Endothelial cell of umbilical vein (primary cell): ENCODE measurements around the gene CDK9. TPM values are rescaled to one million over a fixed set of nuclear protein-coding genes. Genes with fewer than 3 reads are reported as not detected.

ENCODE experiments used
- BruUV-seq: library from RNA; stranded (reverse); fragments of 400-500 nt; replicated peaks from 2 replicates; lab custom pipeline; 2021; lab: Mats Ljungman, UMichigan
- CTCF ChIA-PET: fragments of 300-600, 350-600 bp; sonication (Branson Sonifier 250); formaldehyde crosslinking; loops from one replicate; lab custom pipeline; 2021; ENCODE audit warnings: antibody characterized with exemption, inconsistent platforms; lab: Charles Lee
- POLR2A ChIA-PET: fragments of 300-600, 350-600 bp; sonication (Branson Sonifier 250); formaldehyde crosslinking; loops from one replicate; lab custom pipeline; 2021; ENCODE audit warnings: antibody characterized with exemption, inconsistent platforms; lab: Charles Lee
- DNase-seq: peaks from one replicate; pipeline ENCODE4 v3.0.0-alpha.2; 2011; ENCODE audit warnings: low read depth, low spot score
- FAIRE-seq: peaks from 2 replicates; lab custom pipeline; 2011; peaks lifted over from hg19 to GRCh38; lab: Jason Lieb, UNC
- H2AFZ ChIP-seq: 2 replicates; pipeline ENCODE4 v1.6.0; 2012; ENCODE audit warnings: low read depth, low read length, control low read depth, inconsistent platforms
- H3K27ac ChIP-seq: 2 replicates; pipeline ENCODE4 v1.5.1; 2011; ENCODE audit warnings: low read depth, mild to moderate bottlenecking, control low read depth, low read length, moderate library complexity; ENCODE audit not compliant: insufficient read depth
- H3K27me3 ChIP-seq, 2 experiments: 2 replicates each; pipeline versions ENCODE4 v1.6.0 to v1.6.1; 2011; ENCODE audit warnings: low read length in 2 of 2, mixed read lengths in 1 of 2; ENCODE audit not compliant: control insufficient read depth in 2 of 2, insufficient read depth in 2 of 2
- H3K36me3 ChIP-seq, 2 experiments: 2 replicates in 1 of 2; 3 replicates in 1 of 2; pipeline ENCODE4 v1.5.1; 2011; ENCODE audit warnings: low read length in 2 of 2, mild to moderate bottlenecking in 1 of 2, moderate library complexity in 1 of 2; ENCODE audit not compliant: control insufficient read depth in 2 of 2, insufficient read depth in 2 of 2; ENCODE audit errors: extremely low read depth in 1 of 2
- H3K4me1 ChIP-seq: 3 replicates; pipeline ENCODE4 v1.5.1; 2011; ENCODE audit warnings: mild to moderate bottlenecking, low read length; ENCODE audit not compliant: control insufficient read depth, insufficient read depth; ENCODE audit errors: extremely low read depth
- H3K4me2 ChIP-seq: 2 replicates; pipeline ENCODE4 v1.6.1; 2011; ENCODE audit warnings: low read length, control low read depth, mixed read lengths; ENCODE audit not compliant: insufficient read depth
- H3K4me3 ChIP-seq, 3 experiments: fragments of 200-600 bp in 1 of 3; sonication (generic), shearing (Covaris generic) in 1 of 3; replicated peaks in 1 of 3; 2 replicates each; pipeline ENCODE4 v1.5.1; 2011 to 2016; ENCODE audit warnings: control low read depth in 3 of 3, low read length in 3 of 3, mild to moderate bottlenecking in 2 of 3, inconsistent platforms in 1 of 3, low read depth in 1 of 3, moderate library complexity in 1 of 3; ENCODE audit not compliant: insufficient read depth in 1 of 3
- H3K79me2 ChIP-seq: 2 replicates; pipeline ENCODE4 v1.6.0; 2012; ENCODE audit warnings: low read length, inconsistent platforms; ENCODE audit not compliant: control insufficient read depth, insufficient read depth
- H3K9ac ChIP-seq: replicated peaks from 2 replicates; pipeline ENCODE3; 2011; ENCODE audit warnings: low read length, control low read depth; ENCODE audit not compliant: insufficient read depth; ENCODE audit errors: extremely low read depth
- H3K9me1 ChIP-seq: replicated peaks from 3 replicates; pipeline ENCODE4 v1.6.0; 2011; ENCODE audit warnings: mild to moderate bottlenecking, low read length; ENCODE audit not compliant: control insufficient read depth, insufficient read depth; ENCODE audit errors: extremely low read depth
- H3K9me3 ChIP-seq: replicated peaks from 2 replicates; pipeline ENCODE4 v1.5.1; 2012; ENCODE audit warnings: low read length, inconsistent platforms; ENCODE audit not compliant: control insufficient read depth, insufficient read depth
- H4K20me1 ChIP-seq: replicated peaks from 2 replicates; pipeline ENCODE3; 2011; ENCODE audit warnings: mild to moderate bottlenecking, low read length; ENCODE audit not compliant: control insufficient read depth, insufficient read depth; ENCODE audit errors: extremely low read depth
- EZH2 ChIP-seq: IDR thresholded peaks from 2 replicates; pipeline ENCODE4 v1.6.1; 2012; ENCODE audit warnings: borderline replicate concordance, low read depth, mild to moderate bottlenecking, moderate library complexity, low read length, inconsistent platforms; ENCODE audit not compliant: severe bottlenecking
- FOS ChIP-seq: IDR thresholded peaks from 2 replicates; pipeline ENCODE4 v1.6.1; 2011; ENCODE audit warnings: mild to moderate bottlenecking, low read length, moderate library complexity, borderline replicate concordance; ENCODE audit not compliant: insufficient read depth
- GATA2 ChIP-seq: IDR thresholded peaks from 2 replicates; pipeline ENCODE4 v1.7.0; 2011; ENCODE audit warnings: low read depth, mild to moderate bottlenecking, moderate library complexity, mixed read lengths, low read length; ENCODE audit not compliant: insufficient read length, insufficient read depth
- JUN ChIP-seq: IDR thresholded peaks from 2 replicates; pipeline ENCODE4 v1.6.1; 2011; ENCODE audit warnings: borderline replicate concordance, low read depth; ENCODE audit not compliant: insufficient read length, insufficient read depth
- MAX ChIP-seq: IDR thresholded peaks from 2 replicates; pipeline ENCODE4 v1.6.1; 2011; ENCODE audit not compliant: insufficient read depth, insufficient read length
- MYC ChIP-seq: IDR thresholded peaks from one replicate; pipeline ENCODE4 v1.6.1; 2011; ENCODE audit warnings: mild to moderate bottlenecking, low read depth, low read length
- POLR2A ChIP-seq: IDR thresholded peaks from 2 replicates; pipeline ENCODE4 v1.6.1; 2012; ENCODE audit warnings: low read depth, mild to moderate bottlenecking, control low read depth, low read length
- POLR2AphosphoS5 ChIP-seq: IDR thresholded peaks from 2 replicates; pipeline ENCODE4 v1.6.1; 2012; ENCODE audit warnings: low read depth, mild to moderate bottlenecking, control low read depth, low read length, moderate library complexity; ENCODE audit not compliant: insufficient read depth
- dilution Hi-C: fragments of 300-500 bp; cut with MboI; formaldehyde crosslinking; loops from one replicate; pipeline ENCODE4 v1.15.0; 2019; ENCODE audit warnings: low sequenced_read_pairs; ENCODE audit not compliant: extremely low pct_ligation_motif_present
- intact Hi-C: fragments of 100-400 bp; cut with micrococcal nuclease; formaldehyde crosslinking; loops from one replicate; pipeline ENCODE4 v1.10.0; 2022
- polyA plus RNA-seq, 4 experiments: library from polyadenylated mRNA; depleted of rRNA in 3 of 4; stranded (reverse) in 3 of 4; unstranded in 1 of 4; fragments of >200 nt; gene quantifications; 2 replicates each; pipeline versions ENCODE4 v1.2.1 to v1.2.3, GENCODE V29; 2011 to 2012; ENCODE audit warnings: missing spikeins in 1 of 4
- total RNA-seq: library from RNA; stranded (reverse); gene quantifications from 2 replicates; pipeline ENCODE4 v1.2.3, GENCODE V29; 2021
- TF ChIP-seq, protein P1 (sequence below), 2 donors: IDR thresholded peaks; 1 replicate in 1 of 2; 2 replicates in 1 of 2; pipeline ENCODE4 v1.5.1; 2011; ENCODE audit warnings: low read length in 2 of 2, mild to moderate bottlenecking in 2 of 2, moderate library complexity in 2 of 2, control low read depth in 1 of 2, inconsistent platforms in 1 of 2, low read depth in 1 of 2; ENCODE audit not compliant: insufficient read depth in 1 of 2; ENCODE audit errors: extremely low read depth in 1 of 2

CDK9 gene
- total and polyA plus RNA-seq, 2 donors (not counting 3 experiments of a cell fraction or from before 2014, with no cell fraction given): 92.2 to 124 TPM

- FAIRE-seq (no peak), DNase-seq (no peak)
- Histone ChIP-seq H3K9me3 (no peaks in the 10 kb centered on the region), H3K36me3 (peaks cover 34 to 46% of the 10 kb centered on the region in 2 experiments), H3K4me2 (no peak overlapping the region), H3K9ac (peak overlapping the region; percentile 12), H3K4me3 (no peak overlapping the region), H3K27ac (no peak overlapping the region), H3K4me1 (peaks cover 38% of the 10 kb centered on the region), H4K20me1 (no peaks in the 10 kb centered on the region), H3K9me1 (no peaks in the 10 kb centered on the region), H3K79me2 (peaks cover 72% of the 10 kb centered on the region), H3K27me3 (no peaks in the 10 kb centered on the region), H2AFZ (no peak overlapping the region)
- ChIA-PET POLR2A (interaction anchor here (1.3 to 1.5 kb wide), 2 partner anchors 12 to 41 kb away, joined by 3 read pairs; no protein-coding TSS in a partner anchor), CTCF (interaction anchor here (0.8 to 3.5 kb wide), 4 partner anchors 12 to 43 kb away, joined by 3 to 33 read pairs (median 6); no protein-coding TSS in a partner anchor)
- no TSS peak for BruUV-seq
- dilution Hi-C loops (no loop called here), intact Hi-C loops (no loop called here)
- TF ChIP-seq EZH2: no peak
- TF ChIP-seq JUN: no peak
- TF ChIP-seq, protein P1, sequence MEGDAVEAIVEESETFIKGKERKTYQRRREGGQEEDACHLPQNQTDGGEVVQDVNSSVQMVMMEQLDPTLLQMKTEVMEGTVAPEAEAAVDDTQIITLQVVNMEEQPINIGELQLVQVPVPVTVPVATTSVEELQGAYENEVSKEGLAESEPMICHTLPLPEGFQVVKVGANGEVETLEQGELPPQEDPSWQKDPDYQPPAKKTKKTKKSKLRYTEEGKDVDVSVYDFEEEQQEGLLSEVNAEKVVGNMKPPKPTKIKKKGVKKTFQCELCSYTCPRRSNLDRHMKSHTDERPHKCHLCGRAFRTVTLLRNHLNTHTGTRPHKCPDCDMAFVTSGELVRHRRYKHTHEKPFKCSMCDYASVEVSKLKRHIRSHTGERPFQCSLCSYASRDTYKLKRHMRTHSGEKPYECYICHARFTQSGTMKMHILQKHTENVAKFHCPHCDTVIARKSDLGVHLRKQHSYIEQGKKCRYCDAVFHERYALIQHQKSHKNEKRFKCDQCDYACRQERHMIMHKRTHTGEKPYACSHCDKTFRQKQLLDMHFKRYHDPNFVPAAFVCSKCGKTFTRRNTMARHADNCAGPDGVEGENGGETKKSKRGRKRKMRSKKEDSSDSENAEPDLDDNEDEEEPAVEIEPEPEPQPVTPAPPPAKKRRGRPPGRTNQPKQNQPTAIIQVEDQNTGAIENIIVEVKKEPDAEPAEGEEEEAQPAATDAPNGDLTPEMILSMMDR (IDR thresholded peaks at IDR 0.05; ENCODE audit: extremely low read depth in 1 of 2, insufficient read depth in 1 of 2, low read depth in 1 of 2, low read length in 2 of 2): no peak
- TF ChIP-seq GATA2: no peak
- no peak for TF ChIP-seq FOS
- TF ChIP-seq POLR2AphosphoS5: peak; percentile 45
- TF ChIP-seq MYC: no peak
- TF ChIP-seq POLR2A: peak; percentile 13
- no peak for TF ChIP-seq MAX
Observed at GRCh38 chr9:127826253-127826913, 40.5 kb downstream of the CDK9 start.
